Upper lobe of left lung (tissue), 6 donors: ENCODE data around the gene CFAP45. TPM values are rescaled to one million over a fixed set of nuclear protein-coding genes. Genes with fewer than 3 reads are reported as not detected.

ENCODE experiments used
- ATAC-seq, 2 donors: fragments of 200-7000 bp; cut with Tn5 transposase; one replicate each; pipeline ENCODE4 v1.9.1; 2022; ENCODE audit warnings: mild to moderate bottlenecking in 2 of 2, moderate library complexity in 2 of 2; ENCODE audit not compliant: low FRiP score in 2 of 2
- DNase-seq, 2 donors: peaks; one replicate each; pipeline ENCODE4 v3.0.0-alpha.2; 2019 to 2020
- H3K27ac ChIP-seq, 4 donors: fragments of 200-600 bp; sonication (generic); one replicate each; pipeline ENCODE4 v1.5.1; 2016 to 2019
- H3K27me3 ChIP-seq, 4 donors: fragments of 200-600 bp; sonication (generic); one replicate each; pipeline ENCODE4 v1.5.1; 2017 to 2019
- H3K36me3 ChIP-seq, 4 donors: fragments of 200-600 bp; sonication (generic); one replicate each; pipeline ENCODE4 v1.5.1; 2016 to 2019
- H3K4me1 ChIP-seq, 4 donors: fragments of 200-600 bp; sonication (generic); one replicate each; pipeline ENCODE4 v1.5.1; 2018 to 2019
- H3K4me3 ChIP-seq, 4 donors: fragments of 200-600 bp; sonication (generic); one replicate each; pipeline ENCODE4 v1.5.1; 2017 to 2019; ENCODE audit warnings: mild to moderate bottlenecking in 2 of 4, moderate library complexity in 1 of 4
- H3K9me3 ChIP-seq, 4 donors: fragments of 200-600 bp; sonication (generic); one replicate each; pipeline ENCODE4 v1.5.1; 2018 to 2019
- EP300 ChIP-seq, 4 donors: sonication (generic); formaldehyde crosslinking; IDR thresholded peaks; one replicate each; pipeline ENCODE4 v1.5.1; 2017; ENCODE audit warnings: antibody characterized with exemption in 4 of 4, control low read depth in 2 of 4
- POLR2A ChIP-seq, 4 donors: fragments of 450-650 bp; IDR thresholded peaks; one replicate each; pipeline ENCODE4 v1.5.1; 2016 to 2017; ENCODE audit warnings: antibody characterized with exemption in 4 of 4, mild to moderate bottlenecking in 2 of 4
- POLR2AphosphoS5 ChIP-seq, 2 donors: sonication (generic); formaldehyde crosslinking; IDR thresholded peaks; one replicate each; pipeline ENCODE4 v1.5.1; 2017; ENCODE audit warnings: antibody characterized with exemption in 2 of 2
- WGBS, 2 donors: methylation state at CpG; one replicate each; pipeline ENCODE4 v1.1.5; 2017 to 2018; 5-methylcytosine and 5-hydroxymethylcytosine counted together
- total RNA-seq, 6 donors: library from RNA; depleted of rRNA in 4 of 6; stranded (reverse); fragments of >200 nt in 4 of 6; gene quantifications; one replicate each; pipeline versions ENCODE4 v1.1.0 to v1.2.1, GENCODE V29; 2016 to 2021
- TF ChIP-seq, protein P1 (sequence below), 6 experiments: fragments of 450-650 bp in 4 of 6; fragments of 200-600 bp in 2 of 6; sonication (generic) in 2 of 6; IDR thresholded peaks; one replicate each; pipeline ENCODE4 v1.5.1; 2016 to 2019; ENCODE audit warnings: antibody characterized with exemption in 6 of 6
- donor health status: DM: no; HTN: no; CAD: no; lungs with moderate emphysema.
- donor health status: DM: no; HTN: yes; CAD: no; lungs with severe emphysema.

The CFAP45 gene
- total RNA-seq, 6 donors from 2014 or later: 1.2 to 34.6 (median 9.0) TPM

DNA sequence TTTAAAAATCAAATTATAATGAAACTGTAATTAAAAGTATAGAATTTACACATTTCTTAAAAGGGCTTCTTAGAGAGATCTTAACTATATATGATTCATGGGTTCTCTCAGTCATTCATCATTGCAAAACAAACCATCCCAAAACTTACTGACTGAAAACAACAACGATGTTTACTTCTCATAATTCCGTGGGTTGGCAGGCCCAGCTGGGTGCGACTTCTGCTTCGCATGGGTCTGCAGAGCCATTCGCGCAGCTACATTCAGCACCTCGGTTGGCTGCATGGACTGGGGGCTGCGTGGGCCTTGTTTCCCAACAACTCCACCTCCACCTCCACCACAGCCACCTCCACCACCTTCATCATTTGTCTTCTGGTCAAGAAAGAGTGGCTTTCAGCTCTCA, 69.2 kb downstream of the CFAP45 start:
- WGBS, 2 donors: 78 to 90% methylated on average over 8 of the region's 8 CpGs
- Histone ChIP-seq H3K4me1 (peaks cover 7 to 22% (median 19%) of the 10 kb centered on the region in 4 donors), H3K4me3 (no peak overlapping the region)

DNA sequence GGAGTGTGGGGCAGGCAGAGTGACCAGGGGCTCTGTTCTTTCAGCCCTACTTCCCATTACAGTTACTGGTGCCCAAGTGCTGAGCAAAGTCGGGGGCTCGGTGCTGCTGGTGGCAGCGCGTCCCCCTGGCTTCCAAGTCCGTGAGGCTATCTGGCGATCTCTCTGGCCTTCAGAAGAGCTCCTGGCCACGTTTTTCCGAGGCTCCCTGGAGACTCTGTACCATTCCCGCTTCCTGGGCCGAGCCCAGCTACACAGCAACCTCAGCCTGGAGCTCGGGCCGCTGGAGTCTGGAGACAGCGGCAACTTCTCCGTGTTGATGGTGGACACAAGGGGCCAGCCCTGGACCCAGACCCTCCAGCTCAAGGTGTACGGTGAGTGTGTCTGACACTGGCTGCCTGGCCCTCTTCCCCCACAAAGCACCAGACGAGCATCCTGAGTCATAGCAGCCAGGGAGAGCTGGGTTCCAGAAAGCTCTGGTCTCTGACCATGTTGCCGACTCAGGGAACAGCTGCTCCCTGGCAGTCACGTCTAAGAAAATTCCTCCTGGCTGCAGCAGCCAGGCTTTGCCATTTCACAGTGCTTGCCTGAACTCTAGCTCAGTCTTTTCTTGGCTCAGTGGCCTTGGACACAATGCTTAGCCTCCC, 70.0 kb downstream of the CFAP45 start:
- peak in 1 of 2 donors; percentile 66 for ATAC-seq

More for the DNA sequence above, 69.2 kb downstream of the CFAP45 start:
- no peaks in the 10 kb centered on the region for H3K36me3 ChIP-seq
- H3K9me3 ChIP-seq: no peaks in the 10 kb centered on the region
- DNase-seq: peak in 1 of 2 donors; percentile 38
- TF ChIP-seq, protein P1, sequence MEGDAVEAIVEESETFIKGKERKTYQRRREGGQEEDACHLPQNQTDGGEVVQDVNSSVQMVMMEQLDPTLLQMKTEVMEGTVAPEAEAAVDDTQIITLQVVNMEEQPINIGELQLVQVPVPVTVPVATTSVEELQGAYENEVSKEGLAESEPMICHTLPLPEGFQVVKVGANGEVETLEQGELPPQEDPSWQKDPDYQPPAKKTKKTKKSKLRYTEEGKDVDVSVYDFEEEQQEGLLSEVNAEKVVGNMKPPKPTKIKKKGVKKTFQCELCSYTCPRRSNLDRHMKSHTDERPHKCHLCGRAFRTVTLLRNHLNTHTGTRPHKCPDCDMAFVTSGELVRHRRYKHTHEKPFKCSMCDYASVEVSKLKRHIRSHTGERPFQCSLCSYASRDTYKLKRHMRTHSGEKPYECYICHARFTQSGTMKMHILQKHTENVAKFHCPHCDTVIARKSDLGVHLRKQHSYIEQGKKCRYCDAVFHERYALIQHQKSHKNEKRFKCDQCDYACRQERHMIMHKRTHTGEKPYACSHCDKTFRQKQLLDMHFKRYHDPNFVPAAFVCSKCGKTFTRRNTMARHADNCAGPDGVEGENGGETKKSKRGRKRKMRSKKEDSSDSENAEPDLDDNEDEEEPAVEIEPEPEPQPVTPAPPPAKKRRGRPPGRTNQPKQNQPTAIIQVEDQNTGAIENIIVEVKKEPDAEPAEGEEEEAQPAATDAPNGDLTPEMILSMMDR (IDR thresholded peaks at IDR 0.05): no peak
- TF ChIP-seq POLR2AphosphoS5 (IDR thresholded peaks at IDR 0.05): no peak
- TF ChIP-seq POLR2A (IDR thresholded peaks at IDR 0.05): no peak
- no peak for TF ChIP-seq EP300 (IDR thresholded peaks at IDR 0.05)
- no peaks in the 10 kb centered on the region for H3K27me3 ChIP-seq
- H3K27ac ChIP-seq: no peak overlapping the region
- ATAC-seq: no peak

DNA sequence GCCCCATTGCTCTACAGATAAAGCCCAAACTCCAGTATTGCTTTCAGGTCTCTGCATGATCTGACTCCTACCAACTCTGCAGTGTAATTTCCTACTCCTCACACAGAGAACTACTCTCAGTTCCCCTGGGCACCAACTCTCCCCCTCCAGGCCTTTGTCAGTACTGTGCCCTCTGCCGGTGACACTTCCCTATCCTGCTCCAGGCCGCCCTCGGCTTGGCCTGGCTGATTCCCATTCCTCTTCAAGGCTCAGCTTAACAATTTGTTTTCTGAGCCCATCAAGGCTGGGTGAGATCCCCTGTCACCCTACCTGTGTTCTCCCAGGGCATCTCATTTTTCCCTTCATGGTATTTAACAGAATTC, 70.7 kb downstream of the CFAP45 start:
- peaks cover 7 to 29% (median 22%) of the 10 kb centered on the region in 4 donors for H3K4me1 ChIP-seq
- no peak overlapping the region for H3K27ac ChIP-seq
- DNase-seq (peak in 1 of 2 donors; percentile 73), ATAC-seq (peak; percentile 82)
- peak overlapping the region in 1 of 4 donors; percentile 37 for H3K4me3 ChIP-seq
- TF ChIP-seq POLR2A (IDR thresholded peaks at IDR 0.05) (peak in 1 of 4 donors; percentile 19), EP300 (IDR thresholded peaks at IDR 0.05) (no peak), POLR2AphosphoS5 (IDR thresholded peaks at IDR 0.05) (no peak)
- TF ChIP-seq, protein P1 (IDR thresholded peaks at IDR 0.05): peak in 5 of 6 experiments; percentile 37 to 62 (median 52)
- H3K27me3 ChIP-seq: no peaks in the 10 kb centered on the region
- WGBS, 2 donors: 33 to 60% methylated on average over 3 of the region's 3 CpGs
- H3K36me3 ChIP-seq: no peaks in the 10 kb centered on the region
- no peaks in the 10 kb centered on the region for H3K9me3 ChIP-seq

More for the DNA sequence above, 70.0 kb downstream of the CFAP45 start:
- H3K4me3 ChIP-seq: peak overlapping the region in 1 of 4 donors; percentile 3
- TF ChIP-seq, protein P1 (IDR thresholded peaks at IDR 0.05): no peak
- TF ChIP-seq POLR2AphosphoS5 (IDR thresholded peaks at IDR 0.05): no peak
- no peak for TF ChIP-seq EP300 (IDR thresholded peaks at IDR 0.05)
- peak in 1 of 2 donors; percentile 53 for DNase-seq
- H3K27ac ChIP-seq: no peak overlapping the region
- WGBS, 2 donors: 60 to 91% methylated on average over 1 to 18 of the region's 18 CpGs
- no peaks in the 10 kb centered on the region for H3K27me3 ChIP-seq
- no peaks in the 10 kb centered on the region for H3K36me3 ChIP-seq
- H3K9me3 ChIP-seq: no peaks in the 10 kb centered on the region
- H3K4me1 ChIP-seq: peaks cover 7 to 29% (median 22%) of the 10 kb centered on the region in 4 donors

DNA sequence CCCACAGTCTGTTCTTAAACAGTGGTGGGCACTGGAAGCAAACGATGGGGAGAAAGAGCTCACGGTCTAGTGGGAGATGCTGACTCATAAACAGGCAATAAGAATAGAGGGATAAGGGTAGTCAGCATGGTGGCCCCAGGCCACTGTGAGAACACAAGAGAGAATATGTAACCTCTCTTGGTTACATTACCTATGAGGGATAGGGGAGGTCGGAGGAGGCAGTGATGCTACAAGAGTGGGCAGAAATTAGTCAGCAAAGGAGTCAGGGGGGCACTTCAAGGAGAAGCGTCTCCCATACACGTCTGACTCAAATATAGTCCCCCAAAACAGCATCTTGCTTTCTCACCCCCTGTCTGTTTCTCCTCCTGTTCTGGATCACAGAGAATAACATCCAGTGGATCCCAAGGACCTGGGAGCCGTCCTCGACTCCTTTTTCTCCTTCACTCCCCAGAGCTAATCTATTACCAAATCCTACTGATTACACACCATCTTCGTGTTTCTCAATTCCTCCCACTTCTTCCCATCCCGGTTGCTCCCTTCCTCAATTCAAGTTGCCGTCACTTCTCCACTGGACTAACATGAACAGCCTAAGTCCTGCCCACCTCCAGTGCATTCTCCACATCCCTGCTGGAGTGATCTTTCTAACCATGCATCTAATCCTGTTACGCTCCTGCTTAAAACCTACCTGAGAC, 71.2 kb downstream of the CFAP45 start:
- 70 to 90% methylated on average over 11 of the region's 11 CpGs for WGBS, 2 donors
- Histone ChIP-seq H3K4me3 (peak overlapping the region in 1 of 4 donors; percentile 37), H3K36me3 (no peaks in the 10 kb centered on the region), H3K27me3 (no peaks in the 10 kb centered on the region), H3K4me1 (peaks cover 7 to 29% (median 23%) of the 10 kb centered on the region in 4 donors), H3K27ac (peak overlapping the region in 1 of 4 donors; percentile 31), H3K9me3 (no peaks in the 10 kb centered on the region)
- peak in 1 of 2 donors; percentile 24 for ATAC-seq
- no peak for TF ChIP-seq EP300 (IDR thresholded peaks at IDR 0.05)
- TF ChIP-seq POLR2AphosphoS5 (IDR thresholded peaks at IDR 0.05): no peak
- TF ChIP-seq POLR2A (IDR thresholded peaks at IDR 0.05): no peak
- TF ChIP-seq, protein P1 (IDR thresholded peaks at IDR 0.05): no peak
- no peak for DNase-seq
